Kidney epithelial cell (primary cell): Measurements from ENCODE around the gene ARHGAP6. TPM values are rescaled to one million over a fixed set of nuclear protein-coding genes. Genes with fewer than 3 reads are reported as not detected.

ENCODE experiments used
- DNase-seq: peaks from one replicate; pipeline ENCODE4 v3.0.0-alpha.2; 2010; ENCODE audit warnings: low read depth
- H3K27me3 ChIP-seq: 2 replicates; pipeline ENCODE4 v1.6.0; 2011; ENCODE audit warnings: low read length; ENCODE audit not compliant: control insufficient read depth, insufficient read depth
- H3K36me3 ChIP-seq: 2 replicates; pipeline ENCODE4 v1.5.1; 2011; ENCODE audit warnings: low read length; ENCODE audit not compliant: control insufficient read depth, insufficient read depth
- H3K4me3 ChIP-seq: 2 replicates; pipeline ENCODE4 v1.5.1; 2011; ENCODE audit warnings: low read depth, mild to moderate bottlenecking, control low read depth, low read length
- CTCF ChIP-seq: IDR thresholded peaks from 2 replicates; pipeline ENCODE4 v1.5.1; 2011; ENCODE audit warnings: mild to moderate bottlenecking, moderate library complexity, low read length, control low read depth, inconsistent platforms; ENCODE audit not compliant: insufficient read depth, poor library complexity, severe bottlenecking
- total RNA-seq: library from RNA; depleted of rRNA; stranded (reverse); fragments of >200 nt; gene quantifications from 2 replicates; pipeline ENCODE4 v1.2.3, GENCODE V29; 2015

ARHGAP6 gene
- total RNA-seq, 1 donor from 2014 or later = 1.7 TPM

GRCh38 chrX:11553594-11553993 is 112.1 kb downstream of the ARHGAP6 start:
- no peak for TF ChIP-seq CTCF
- Histone ChIP-seq H3K4me3 (no peak overlapping the region), H3K27me3 (no peaks in the 10 kb centered on the region), H3K36me3 (no peaks in the 10 kb centered on the region)
- DNase-seq = no peak

- Histone ChIP-seq H3K27me3 (no peaks in the 10 kb centered on the region), H3K4me3 (no peak overlapping the region), H3K36me3 (no peaks in the 10 kb centered on the region)
- no peak for TF ChIP-seq CTCF
- DNase-seq = no peak
These were observed 114.6 kb downstream of the ARHGAP6 start for GRCh38 chrX:11551151-11551550.

GRCh38 chrX:11546917-11547316 is 118.8 kb downstream of the ARHGAP6 start:
- no peaks in the 10 kb centered on the region for H3K27me3 ChIP-seq
- DNase-seq = no peak
- TF ChIP-seq CTCF = no peak
- H3K4me3 ChIP-seq = no peak overlapping the region
- H3K36me3 ChIP-seq = no peaks in the 10 kb centered on the region

GRCh38 chrX:11543249-11543648 is 122.5 kb downstream of the ARHGAP6 start:
- H3K4me3 ChIP-seq = no peak overlapping the region
- no peak for DNase-seq
- no peaks in the 10 kb centered on the region for H3K36me3 ChIP-seq
- no peak for TF ChIP-seq CTCF
- no peaks in the 10 kb centered on the region for H3K27me3 ChIP-seq

- Histone ChIP-seq H3K36me3 (no peaks in the 10 kb centered on the region), H3K4me3 (no peak overlapping the region), H3K27me3 (no peaks in the 10 kb centered on the region)
- no peak for DNase-seq
- TF ChIP-seq CTCF = no peak
These were observed 124.2 kb downstream of the ARHGAP6 start for GRCh38 chrX:11541510-11541909.

GRCh38 chrX:11540532-11541377 is 125.0 kb downstream of the ARHGAP6 start:
- no peak for DNase-seq
- no peaks in the 10 kb centered on the region for H3K27me3 ChIP-seq
- no peak for TF ChIP-seq CTCF
- no peak overlapping the region for H3K4me3 ChIP-seq
- H3K36me3 ChIP-seq = no peaks in the 10 kb centered on the region
